HG03060 (cell line): ENCODE data around the gene COLEC12.

Experiments
- ATAC-seq: cut with Tn5 transposase; IDR thresholded peaks from one replicate; pipeline ENCODE4 v1.9.1; 2021; ENCODE audit warnings: low read depth, moderate number of reproducible peaks; ENCODE audit not compliant: unreplicated experiment

Gene COLEC12

GRCh38 chr18:500632-501405 is at the start of gene COLEC12:
Gene COLEC12, minus strand, starts transcription at chr18:500701. Its CDS starts 187 bp downstream, at chr18:500514.
- no peak for ATAC-seq

GRCh38 chr18:549967-550366 is 49.5 kb upstream of the COLEC12 start:
- no peak for ATAC-seq

DNA sequence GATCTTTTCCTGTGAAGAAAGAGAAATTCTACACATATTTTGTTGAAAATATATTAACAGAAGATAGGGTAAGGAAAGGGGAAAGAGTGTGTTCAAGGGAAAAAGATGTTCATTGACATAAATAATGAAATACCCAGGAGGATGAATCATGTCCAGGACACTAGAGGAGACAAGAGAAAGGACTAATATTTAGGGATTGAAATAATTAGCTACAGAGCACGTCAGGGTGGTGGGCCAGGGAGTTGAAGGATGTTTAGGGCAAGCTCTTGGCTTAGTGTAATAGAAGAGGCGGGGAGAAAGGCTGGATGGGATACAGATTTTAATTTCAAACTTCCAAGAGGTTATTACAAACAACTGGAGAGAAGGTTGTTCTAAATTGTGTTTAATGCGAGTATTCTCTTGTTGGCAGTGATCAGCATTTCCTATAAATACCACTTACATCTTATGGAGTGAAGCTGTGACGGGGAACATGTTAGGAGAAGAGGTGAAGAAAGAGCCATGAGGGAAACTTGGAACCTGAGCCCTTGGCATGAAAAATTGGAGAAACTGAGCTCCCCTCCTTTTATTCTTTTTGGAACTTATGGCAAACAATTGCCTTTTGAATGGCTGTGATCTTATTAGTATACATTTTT is 43.1 kb upstream of the COLEC12 start:
- no peak for ATAC-seq

GRCh38 chr18:533995-534601 is 33.6 kb upstream of the COLEC12 start:
- ATAC-seq = no peak

DNA sequence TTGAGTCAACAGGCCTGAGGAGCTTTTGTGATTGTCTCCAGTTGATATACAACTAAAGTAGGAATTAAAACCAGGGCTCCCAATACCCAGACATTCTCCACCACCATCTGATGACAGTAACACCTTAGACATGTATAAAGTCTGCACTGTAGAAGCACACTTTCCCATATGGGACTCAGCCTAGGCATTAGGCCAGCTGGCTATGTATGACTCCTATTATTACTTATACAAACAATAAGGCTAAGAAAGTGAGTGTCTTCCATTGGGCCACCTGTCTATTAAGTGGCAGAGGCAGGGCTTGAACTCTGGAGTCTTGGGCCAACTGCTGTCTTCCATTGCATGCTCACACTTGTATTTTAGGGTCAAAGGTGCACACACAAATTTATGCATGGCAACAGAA is 32.1 kb upstream of the COLEC12 start:
- no peak for ATAC-seq

- ATAC-seq = no peak
These were observed 31.5 kb upstream of the COLEC12 start for GRCh38 chr18:532018-532417.

DNA sequence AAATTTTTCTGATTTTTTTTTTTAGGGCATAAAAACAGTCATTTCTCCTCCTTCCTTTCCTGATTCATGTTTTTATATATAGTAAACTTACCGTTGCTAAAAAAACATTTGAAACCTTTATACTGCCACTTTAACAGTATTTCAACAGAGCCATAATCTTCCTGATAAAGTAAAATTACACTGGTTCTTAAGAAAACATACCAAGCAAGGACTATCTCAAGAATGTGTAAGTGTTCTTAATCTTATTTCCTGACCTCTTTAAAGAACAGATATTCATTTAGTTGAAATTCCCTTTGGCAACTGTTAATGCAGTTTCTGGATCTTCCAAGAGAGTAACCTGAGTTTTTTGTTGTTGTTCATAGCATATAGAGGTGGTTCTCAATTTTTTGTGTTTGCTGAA is 26.6 kb upstream of the COLEC12 start:
- no peak for ATAC-seq

- ATAC-seq = no peak
These were observed 26.2 kb upstream of the COLEC12 start for GRCh38 chr18:526681-527080.

- ATAC-seq = no peak
These were observed 24.7 kb upstream of the COLEC12 start for GRCh38 chr18:525036-525797.

- ATAC-seq = no peak
These were observed 24.0 kb upstream of the COLEC12 start for GRCh38 chr18:524466-524865.

DNA sequence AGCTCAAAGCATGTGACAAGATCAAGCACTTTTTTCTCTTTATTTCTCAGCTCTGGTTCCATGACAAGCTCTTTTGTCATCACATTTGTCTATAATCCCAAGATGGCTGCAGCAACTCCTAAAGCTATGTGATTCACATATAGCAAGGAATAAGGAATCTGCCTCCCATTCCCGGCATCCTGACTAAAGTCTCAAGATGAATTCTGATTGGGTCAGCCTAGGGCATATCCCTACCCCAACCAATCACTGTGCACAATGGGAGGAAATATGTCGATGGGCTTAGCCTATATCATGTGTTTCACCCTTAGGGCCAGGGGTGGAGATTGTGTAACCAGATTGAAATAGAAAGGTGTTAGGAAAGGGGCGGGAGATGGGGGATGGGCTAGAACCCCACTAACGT is 23.1 kb upstream of the COLEC12 start:
- no peak for ATAC-seq

- peak; percentile 82 for ATAC-seq
These were observed 18.7 kb upstream of the COLEC12 start for GRCh38 chr18:519019-519879.

GRCh38 chr18:518081-518480 is 17.6 kb upstream of the COLEC12 start:
- no peak for ATAC-seq

DNA sequence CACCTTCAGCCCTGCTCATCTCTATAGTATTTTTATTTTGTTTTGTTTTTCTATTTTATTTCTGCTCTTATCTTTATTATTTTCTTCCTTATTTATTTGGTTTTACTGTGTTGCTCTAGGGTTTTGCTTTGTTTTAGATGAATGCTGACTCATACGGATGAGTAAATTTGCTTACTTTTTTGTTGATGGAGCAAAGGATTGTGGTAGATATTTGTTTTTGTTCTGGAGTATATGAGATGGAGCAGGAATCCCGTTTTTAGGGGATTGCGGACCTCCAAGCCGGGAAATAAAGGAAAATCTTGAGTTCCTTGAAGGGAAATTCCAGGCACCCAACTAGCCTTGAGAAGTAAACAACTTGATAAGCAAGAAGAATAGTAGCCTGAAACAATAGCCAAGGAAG is 15.3 kb upstream of the COLEC12 start:
- no peak for ATAC-seq

DNA sequence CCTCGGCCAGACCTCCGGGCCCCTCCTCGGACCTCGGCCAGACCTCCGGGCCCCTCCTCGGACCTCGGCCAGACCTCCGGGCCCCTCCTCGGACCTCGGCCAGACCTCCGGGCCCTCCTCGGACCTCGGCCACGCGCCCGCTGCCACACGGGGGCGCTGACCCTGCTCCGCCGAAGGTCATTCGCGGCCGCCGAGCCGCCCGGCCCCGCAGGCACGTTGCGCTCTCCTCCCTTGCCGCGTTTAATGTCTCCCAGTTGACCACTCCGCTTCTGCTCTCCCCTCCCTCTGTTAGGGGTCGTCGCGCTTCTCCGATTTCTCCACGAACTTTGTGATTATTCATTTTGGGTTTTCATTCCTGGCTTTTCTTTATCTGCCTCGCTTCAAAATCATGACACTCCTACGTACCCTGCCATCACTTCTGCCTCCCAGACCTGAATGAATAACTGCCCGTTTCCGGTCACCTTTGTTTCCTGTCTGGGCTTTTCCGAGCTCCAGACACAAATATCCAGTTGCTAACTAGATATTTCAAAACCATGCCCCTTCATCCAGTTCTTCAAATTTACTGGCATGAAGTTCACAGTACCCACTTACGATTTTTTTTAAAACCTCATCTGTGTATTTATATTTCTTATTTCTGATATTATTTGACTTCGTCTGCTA is 14.8 kb upstream of the COLEC12 start:
- no peak for ATAC-seq

DNA sequence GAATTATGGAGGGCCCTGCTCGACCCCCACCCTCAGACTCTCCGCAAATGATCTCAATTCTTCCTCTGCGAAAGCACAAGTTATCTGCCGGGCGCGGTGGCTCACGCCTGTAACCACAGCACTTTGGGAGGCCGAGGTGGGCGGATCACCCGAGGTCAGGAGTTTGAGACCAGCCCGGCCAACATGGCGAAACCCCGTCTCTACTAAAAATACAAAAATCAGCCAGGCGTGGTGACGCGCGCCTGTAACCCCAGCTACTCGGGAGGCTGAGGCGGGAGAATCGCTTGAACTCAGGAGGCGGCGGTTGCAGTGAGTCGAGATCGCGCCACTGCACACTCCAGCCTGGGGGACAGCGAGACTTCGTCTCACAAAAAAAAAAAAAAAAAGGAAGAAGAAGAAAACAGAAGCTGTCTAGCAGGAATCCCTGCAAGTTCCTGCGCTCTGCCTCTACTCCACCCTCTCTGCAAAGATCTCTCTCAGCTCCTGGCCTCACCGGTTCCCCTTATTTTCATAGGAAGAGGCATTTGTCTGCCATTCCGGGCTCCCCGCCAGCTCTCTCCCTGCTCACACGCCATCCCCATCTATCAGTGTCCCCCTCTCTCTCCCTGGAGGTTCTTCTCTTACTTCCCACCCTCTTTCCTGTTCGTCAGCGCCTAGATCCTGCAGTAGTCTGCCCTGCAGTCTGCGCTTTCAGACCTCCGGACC is 13.5 kb upstream of the COLEC12 start:
- no peak for ATAC-seq

DNA sequence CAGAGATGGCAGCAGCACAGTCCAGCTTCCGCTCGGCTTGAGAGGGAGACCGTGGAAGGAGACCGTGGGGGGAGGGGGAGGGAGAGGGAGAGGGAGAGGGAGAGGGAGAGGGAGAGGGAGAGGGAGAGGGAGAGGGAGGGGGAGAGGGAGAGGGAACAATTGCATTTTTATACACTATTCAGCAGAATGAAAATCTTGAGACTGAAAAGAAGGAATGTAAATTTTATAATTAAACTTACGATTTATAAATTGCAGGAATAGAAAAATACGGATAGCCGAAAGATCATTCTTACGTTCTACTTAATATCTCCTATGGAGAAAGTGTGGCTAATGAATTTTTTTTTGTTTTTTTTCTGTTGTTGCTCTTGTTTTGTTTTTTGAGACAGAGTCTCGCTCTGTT is 12.5 kb upstream of the COLEC12 start:
- ATAC-seq = no peak

GRCh38 chr18:508835-509234 is 8.3 kb upstream of the COLEC12 start:
- ATAC-seq = no peak

GRCh38 chr18:507636-508035 is 7.1 kb upstream of the COLEC12 start:
- no peak for ATAC-seq
